Fibroblast of villous mesenchyme (primary cell): Measurements from ENCODE around the gene PACSIN2. TPM values are rescaled to one million over a fixed set of nuclear protein-coding genes. Genes with fewer than 3 reads are reported as not detected.
A peak's percentile ranks its signal among the peaks of the same experiment; 100 is the strongest.

Experiments
- DNase-seq: peaks from one replicate; pipeline ENCODE4 v3.0.0-alpha.2; 2010; ENCODE audit warnings: low read depth
- H3K4me3 ChIP-seq: 2 replicates; pipeline ENCODE4 v1.5.1; 2011; ENCODE audit warnings: low read depth, mild to moderate bottlenecking, low read length
- CTCF ChIP-seq: IDR thresholded peaks from 2 replicates; pipeline ENCODE4 v1.5.1; 2012; ENCODE audit warnings: low read depth, mild to moderate bottlenecking, low read length; ENCODE audit not compliant: insufficient read depth
- total RNA-seq: library from RNA; depleted of rRNA; stranded (reverse); fragments of >200 nt; gene quantifications from 2 replicates; pipeline ENCODE4 v1.2.3, GENCODE V29; 2012

The PACSIN2 gene
- total RNA-seq, 1 donor = 53.1 TPM

DNA sequence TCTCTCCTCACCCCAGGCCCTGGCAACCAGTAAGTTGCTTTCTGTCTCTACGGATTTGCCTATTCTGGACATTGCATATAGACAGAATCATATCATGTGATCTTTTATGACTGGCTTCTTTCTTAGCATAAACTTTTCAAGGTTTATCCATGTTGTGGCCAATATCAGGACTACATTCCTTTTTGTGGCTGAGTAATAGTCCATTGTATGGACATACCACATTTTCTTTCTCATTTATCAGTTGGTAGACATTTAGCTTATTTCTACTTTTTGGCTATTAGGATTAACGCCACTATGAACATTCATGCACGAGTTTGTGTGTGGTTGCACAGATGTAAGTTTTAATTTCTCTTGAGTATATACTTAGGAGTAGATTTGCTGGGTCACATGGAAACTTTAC, 193.6 kb downstream of the PACSIN2 start:
- DNase-seq = no peak
- no peak overlapping the region for H3K4me3 ChIP-seq
- TF ChIP-seq CTCF = no peak

- TF ChIP-seq CTCF = peak; percentile 67
- peak; percentile 82 for DNase-seq
- no peak overlapping the region for H3K4me3 ChIP-seq
Observed at GRCh38 chr22:42820045-42820763, 194.7 kb downstream of the PACSIN2 start.

Other genes with a start within 250 kb of the PACSIN2 start
- gene ARFGAP3, start 157.9 kb downstream of the PACSIN2 start, total RNA-seq = 69.6 and 98.9 TPM in 2 replicates
- 8.2 and 11.0 TPM in 2 replicates for gene TTLL1, start 74.2 kb upstream of the PACSIN2 start, total RNA-seq
- gene BIK, start 95.6 kb upstream of the PACSIN2 start, total RNA-seq = 0.86 TPM in 1 of 2 replicates, not detected in the other
- gene MCAT, start 128.2 kb upstream of the PACSIN2 start, total RNA-seq = 13.8 and 14.8 TPM in 2 replicates
- gene TSPO, start 136.4 kb upstream of the PACSIN2 start, total RNA-seq = 177 and 221 TPM in 2 replicates
- 22.9 and 27.1 TPM in 2 replicates for gene TTLL12, start 172.0 kb upstream of the PACSIN2 start, total RNA-seq